Bronchial epithelial cell (primary cell): ENCODE measurements around the gene NUDT11. TPM values are rescaled to one million over a fixed set of nuclear protein-coding genes. Genes with fewer than 3 reads are reported as not detected.

Experiments
- DNase-seq: peaks from one replicate; pipeline ENCODE4 v3.0.0-alpha.2; 2010; ENCODE audit warnings: low read depth
- FAIRE-seq: peaks from 2 replicates; lab custom pipeline; 2011; peaks lifted over from hg19 to GRCh38; lab: Jason Lieb, UNC
- H3K27me3 ChIP-seq: 2 replicates; pipeline ENCODE4 v1.5.1; 2011; ENCODE audit warnings: low read length; ENCODE audit not compliant: control insufficient read depth, insufficient read depth
- H3K36me3 ChIP-seq: 2 replicates; pipeline ENCODE4 v1.5.1; 2011; ENCODE audit warnings: low read length; ENCODE audit not compliant: control insufficient read depth, insufficient read depth
- H3K4me3 ChIP-seq: 2 replicates; pipeline ENCODE4 v1.5.1; 2011; ENCODE audit warnings: mild to moderate bottlenecking, low read depth, low read length, control low read depth
- total RNA-seq: library from RNA; depleted of rRNA; stranded (reverse); fragments of >200 nt; gene quantifications from 2 replicates; pipeline ENCODE4 v1.2.1, GENCODE V29; 2014
- TF ChIP-seq, protein P1 (sequence below): IDR thresholded peaks from 2 replicates; pipeline ENCODE4 v1.5.1; 2011; ENCODE audit warnings: mild to moderate bottlenecking, moderate library complexity, low read length, control low read depth, inconsistent platforms; ENCODE audit not compliant: insufficient read depth, severe bottlenecking

NUDT11 gene
- total RNA-seq, 1 donor from 2014 or later, result 7.4 TPM

DNA sequence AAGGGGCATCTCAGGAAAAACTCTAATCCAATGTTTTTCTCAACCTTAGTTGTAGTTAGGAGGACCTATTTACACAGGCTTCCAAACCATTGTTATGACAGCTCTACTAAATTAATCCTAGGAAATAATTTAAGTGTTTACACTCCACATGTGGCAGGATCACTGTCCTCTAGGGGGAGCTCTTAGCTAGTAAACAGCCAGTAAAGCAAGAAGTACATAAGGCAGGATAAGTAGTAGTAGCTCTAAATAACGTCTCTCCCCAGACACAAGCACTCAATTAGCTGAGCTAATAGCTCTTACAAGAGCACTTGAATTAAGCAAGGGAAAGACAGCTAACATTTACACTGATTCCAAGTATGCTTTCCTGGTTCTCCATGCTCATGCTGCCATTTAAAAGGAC, 37.3 kb downstream of the NUDT11 start:
- no peak for FAIRE-seq
- TF ChIP-seq, protein P1, sequence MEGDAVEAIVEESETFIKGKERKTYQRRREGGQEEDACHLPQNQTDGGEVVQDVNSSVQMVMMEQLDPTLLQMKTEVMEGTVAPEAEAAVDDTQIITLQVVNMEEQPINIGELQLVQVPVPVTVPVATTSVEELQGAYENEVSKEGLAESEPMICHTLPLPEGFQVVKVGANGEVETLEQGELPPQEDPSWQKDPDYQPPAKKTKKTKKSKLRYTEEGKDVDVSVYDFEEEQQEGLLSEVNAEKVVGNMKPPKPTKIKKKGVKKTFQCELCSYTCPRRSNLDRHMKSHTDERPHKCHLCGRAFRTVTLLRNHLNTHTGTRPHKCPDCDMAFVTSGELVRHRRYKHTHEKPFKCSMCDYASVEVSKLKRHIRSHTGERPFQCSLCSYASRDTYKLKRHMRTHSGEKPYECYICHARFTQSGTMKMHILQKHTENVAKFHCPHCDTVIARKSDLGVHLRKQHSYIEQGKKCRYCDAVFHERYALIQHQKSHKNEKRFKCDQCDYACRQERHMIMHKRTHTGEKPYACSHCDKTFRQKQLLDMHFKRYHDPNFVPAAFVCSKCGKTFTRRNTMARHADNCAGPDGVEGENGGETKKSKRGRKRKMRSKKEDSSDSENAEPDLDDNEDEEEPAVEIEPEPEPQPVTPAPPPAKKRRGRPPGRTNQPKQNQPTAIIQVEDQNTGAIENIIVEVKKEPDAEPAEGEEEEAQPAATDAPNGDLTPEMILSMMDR, result peak; percentile 32
- Histone ChIP-seq H3K4me3 (no peak overlapping the region), H3K36me3 (no peaks in the 10 kb centered on the region), H3K27me3 (no peaks in the 10 kb centered on the region)
- peak; percentile 29 for DNase-seq

DNA sequence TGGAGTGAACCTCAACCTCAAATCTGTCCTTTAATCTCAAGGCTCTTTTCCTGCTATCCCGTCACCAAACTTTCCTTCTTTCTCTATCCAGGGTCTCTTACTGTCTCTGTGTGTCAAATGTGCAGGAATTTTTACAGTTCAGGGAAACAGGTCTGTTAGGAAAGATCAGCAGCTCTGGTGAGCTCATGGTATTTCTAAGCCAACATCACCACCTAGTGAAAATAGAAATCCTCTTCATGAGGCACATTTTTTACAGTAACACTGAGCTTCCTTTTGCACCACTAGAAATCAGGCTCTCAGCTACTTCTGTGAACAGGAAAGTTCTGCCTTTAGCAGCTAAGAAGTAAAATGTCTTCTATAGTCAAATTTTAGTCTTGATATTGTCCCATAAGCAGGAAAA, 39.6 kb downstream of the NUDT11 start:
- no peak for FAIRE-seq
- H3K36me3 ChIP-seq, result no peaks in the 10 kb centered on the region
- TF ChIP-seq, protein P1, result no peak
- H3K4me3 ChIP-seq, result no peak overlapping the region
- no peak for DNase-seq
- no peaks in the 10 kb centered on the region for H3K27me3 ChIP-seq

DNA sequence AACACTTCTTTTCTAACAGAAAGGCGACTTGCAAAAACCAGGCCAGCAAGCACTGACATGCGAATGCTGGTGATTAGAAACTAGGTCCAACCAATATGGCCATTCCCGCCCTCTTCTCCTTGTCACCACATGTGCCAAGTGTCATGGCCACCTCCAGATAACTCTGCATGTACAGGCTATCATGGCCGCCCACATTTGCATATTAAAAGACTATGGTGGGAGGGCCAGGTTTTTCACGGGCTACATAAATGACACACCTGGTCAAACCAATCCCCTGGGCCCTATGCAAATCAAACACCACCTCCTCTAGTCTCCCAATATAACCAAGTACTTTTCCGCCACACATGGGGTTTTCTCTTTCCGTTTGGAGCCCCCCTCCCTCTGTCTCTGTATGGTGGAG, 40.1 kb downstream of the NUDT11 start:
- FAIRE-seq, result no peak
- H3K4me3 ChIP-seq, result no peak overlapping the region
- TF ChIP-seq, protein P1, result no peak
- H3K36me3 ChIP-seq, result no peaks in the 10 kb centered on the region
- DNase-seq, result no peak
- H3K27me3 ChIP-seq, result no peaks in the 10 kb centered on the region

DNA sequence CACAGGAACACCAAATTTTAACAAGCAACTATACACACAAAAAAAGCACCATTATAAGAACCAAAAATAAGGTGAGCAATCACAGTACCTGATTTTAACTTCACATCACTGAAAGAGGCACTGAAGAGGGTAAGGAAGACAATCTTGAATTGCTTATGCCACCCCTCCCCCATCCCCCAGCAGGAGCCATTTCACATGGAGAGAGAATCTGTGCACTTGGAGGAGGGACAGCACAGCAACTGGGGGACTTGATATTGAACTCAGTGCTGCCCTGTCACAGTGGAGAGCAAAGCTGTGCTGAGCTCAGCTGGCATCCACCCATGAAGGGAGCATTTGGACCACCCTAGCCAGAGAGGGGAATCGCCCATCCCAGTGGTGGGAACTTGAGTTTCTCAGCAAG, 56.0 kb downstream of the NUDT11 start:
- TF ChIP-seq, protein P1, result no peak
- DNase-seq (no peak), FAIRE-seq (no peak)
- H3K4me3 ChIP-seq, result no peak overlapping the region
- H3K36me3 ChIP-seq, result no peaks in the 10 kb centered on the region
- no peaks in the 10 kb centered on the region for H3K27me3 ChIP-seq

Other genes starting within 250 kb of the NUDT11 start
- gene NUDT10, start 163.8 kb downstream of the NUDT11 start, total RNA-seq, result 0.64 and 0.79 TPM in 2 replicates
- gene CENPVL3, start 122.3 kb upstream of the NUDT11 start, total RNA-seq, result not detected in 2 replicates
- not detected in 2 replicates for gene CENPVL2, start 186.2 kb upstream of the NUDT11 start, total RNA-seq
- gene CENPVL1, start 213.9 kb upstream of the NUDT11 start, total RNA-seq, result not detected in 2 replicates
- gene GSPT2, start 246.8 kb upstream of the NUDT11 start, total RNA-seq, result 1.3 and 1.4 TPM in 2 replicates